ENCODE measurements around the gene UROC1. TPM values are rescaled to one million over a fixed set of nuclear protein-coding genes. Genes with fewer than 3 reads are reported as not detected.

Gene UROC1
- total and polyA plus RNA-seq, 2 of the 4 experiments (the other 2 are of a cell fraction): not detected

- no TSS peak for BruUV-seq (replicated peaks)
- ChIA-PET POLR2A (ENCODE audit: unreplicated experiment) (no interaction called here), CTCF (interaction anchor here (0.8 kb wide), 1 partner anchor 11 kb away, joined by 3 read pairs; no protein-coding TSS in a partner anchor)
- Histone ChIP-seq H3K4me2 (ENCODE audit: low read depth, low read length) (no peak overlapping the region), H3K9me1 (ENCODE audit: insufficient read depth, low read length) (no peaks in the 10 kb centered on the region), H3K23ac (ENCODE audit: low read depth, low read length) (no peak overlapping the region), H2BK20ac (ENCODE audit: low read depth, low read length) (no peak overlapping the region), H3K79me1 (ENCODE audit: low read depth in 1 of 2, low read length in 2 of 2) (no peaks in the 10 kb centered on the region), H2AK9ac (replicated peaks; ENCODE audit: low read depth, low read length, poor library complexity) (no peak overlapping the region), H2BK15ac (ENCODE audit: low read depth, low read length) (no peak overlapping the region), H3K27me3 (ENCODE audit: control insufficient read depth, insufficient read depth, low read length) (peaks cover 30% of the 10 kb centered on the region; the same call in 1 of the 2 replicates), H3K56ac (ENCODE audit: extremely low read depth, insufficient read depth, low read length) (no peak overlapping the region), H3K4ac (ENCODE audit: low read depth, low read length) (no peak overlapping the region), H3K4me1 (ENCODE audit: control insufficient read depth, insufficient read depth, low read length) (no peaks in the 10 kb centered on the region), H3K9me3 (ENCODE audit: control insufficient read depth, insufficient read depth, low read length) (no peaks in the 10 kb centered on the region), H3K4me3 (ENCODE audit: insufficient read depth, low read depth, low read length) (no peak overlapping the region), H3K36me3 (ENCODE audit: control insufficient read depth, insufficient read depth, low read length) (no peaks in the 10 kb centered on the region), H4K20me1 (ENCODE audit: insufficient read depth, low read length) (no peaks in the 10 kb centered on the region), H4K5ac (ENCODE audit: low read depth, low read length) (no peak overlapping the region), H2BK5ac (ENCODE audit: low read depth, low read length, poor library complexity, severe bottlenecking) (no peak overlapping the region), H2BK120ac (ENCODE audit: low read depth, low read length) (no peak overlapping the region), H3K9ac (ENCODE audit: low read depth, low read length) (no peak overlapping the region), H4K8ac (ENCODE audit: low read depth in 2 of 2, low read length in 2 of 2) (no peak overlapping the region), H4K91ac (ENCODE audit: insufficient read depth, low read depth, low read length) (no peak overlapping the region), H2AFZ (replicated peaks; ENCODE audit: low read length, poor library complexity) (no peak overlapping the region), H2AK5ac (ENCODE audit: low read depth, low read length) (no peak overlapping the region), H3K14ac (replicated peaks; ENCODE audit: low read depth, low read length) (no peak overlapping the region), H3K18ac (ENCODE audit: low read depth, low read length) (no peak overlapping the region), H3K27ac (ENCODE audit: insufficient read depth, low read length) (no peak overlapping the region)
- 75% methylated on average over 5 of the region's 7 CpGs; no CpG with 5 or more reads in 1 of the 2 experiments for WGBS, 2 experiments (ENCODE audit: extremely low coverage in 2 of 2, insufficient read length in 1 of 2)
- dilution Hi-C loops (cut with HindIII; ENCODE audit: low sequenced_read_pairs, unreplicated experiment): no loop called here
- TF ChIP-seq NFE2L2 (IDR thresholded peaks at IDR 0.05; ENCODE audit: low read depth, low read length): no peak
- no peak for TF ChIP-seq RFX5 (IDR thresholded peaks at IDR 0.05; ENCODE audit: low read depth, low read length)
- no peak for TF ChIP-seq SMC3 (IDR thresholded peaks at IDR 0.05; ENCODE audit: low read depth, low read length)
- TF ChIP-seq MXI1 (IDR thresholded peaks at IDR 0.05; ENCODE audit: borderline replicate concordance, low read depth, low read length): no peak
- TF ChIP-seq MAZ (IDR thresholded peaks at IDR 0.05; ENCODE audit: borderline replicate concordance, low read depth, low read length): no peak
- TF ChIP-seq ELK1 (IDR thresholded peaks at IDR 0.05; ENCODE audit: borderline replicate concordance, low read depth, low read length): no peak
- no peak for TF ChIP-seq MAFK (IDR thresholded peaks at IDR 0.05; ENCODE audit: low read depth, low read length)
- TF ChIP-seq CHD1 (IDR thresholded peaks at IDR 0.05; ENCODE audit: low read depth, low read length): no peak
- no peak for TF ChIP-seq RAD21 (IDR thresholded peaks at IDR 0.05; ENCODE audit: low read length)
- in situ Hi-C loops (cut with MboI; ENCODE audit: low sequenced_read_pairs): no loop called here
- ATAC-seq (ENCODE audit: low read depth) (no peak), DNase-seq (no peak)
- intact Hi-C loops (cut with micrococcal nuclease): no loop called here
These were observed 5.5 kb downstream of the UROC1 start for GRCh38 chr3:126512026-126512425.
